Kidney (tissue), 14 donors: ENCODE results near the gene SPNS1. TPM values are rescaled to one million over a fixed set of nuclear protein-coding genes. Genes with fewer than 3 reads are reported as not detected.

ENCODE experiments used
- DNase-seq, 5 donors: peaks; one replicate each; pipeline ENCODE4 v3.0.0-alpha.2; 2013 to 2020
- FAIRE-seq: peaks from 2 replicates; lab custom pipeline; 2012; peaks lifted over from hg19 to GRCh38; lab: Jason Lieb, UNC
- H3K27ac ChIP-seq, 2 donors: one replicate each; pipeline ENCODE4 v1.7.0; 2013; ENCODE audit warnings: low read depth in 2 of 2, low read length in 2 of 2, inconsistent platforms in 1 of 2
- H3K27me3 ChIP-seq: one replicate; pipeline ENCODE4 v1.7.1; 2013; ENCODE audit warnings: low read length, inconsistent platforms; ENCODE audit not compliant: control insufficient read depth, insufficient read depth
- H3K36me3 ChIP-seq, 3 donors: one replicate each; pipeline versions ENCODE4 v1.7.0 to v1.7.1; 2013; ENCODE audit warnings: low read length in 3 of 3, control low read depth in 1 of 3, inconsistent platforms in 1 of 3; ENCODE audit not compliant: insufficient read depth in 3 of 3, control insufficient read depth in 2 of 3
- H3K4me1 ChIP-seq, 3 donors: one replicate each; pipeline versions ENCODE4 v1.7.0 to v1.7.1; 2013; ENCODE audit warnings: low read length in 3 of 3, inconsistent platforms in 1 of 3, low read depth in 1 of 3; ENCODE audit not compliant: control insufficient read depth in 2 of 3, insufficient read depth in 2 of 3
- H3K4me3 ChIP-seq, 3 donors: one replicate each; pipeline versions ENCODE4 v1.7.0 to v1.8.1; 2013; ENCODE audit warnings: low read length in 3 of 3, control low read depth in 1 of 3, inconsistent platforms in 1 of 3
- H3K9ac ChIP-seq, 3 donors: one replicate each; pipeline versions ENCODE4 v1.7.0 to v1.7.1; 2013; ENCODE audit warnings: low read length in 3 of 3, control low read depth in 1 of 3, inconsistent platforms in 1 of 3
- H3K9me3 ChIP-seq, 3 donors: one replicate each; pipeline versions ENCODE4 v1.7.0 to v1.7.1; 2013; ENCODE audit warnings: low read length in 3 of 3, control low read depth in 1 of 3, inconsistent platforms in 1 of 3; ENCODE audit not compliant: control insufficient read depth in 2 of 3, insufficient read depth in 1 of 3
- CTCF ChIP-seq: IDR thresholded peaks from 3 replicates; pipeline ENCODE4 v1.5.1; 2012; ENCODE audit warnings: mild to moderate bottlenecking, moderate library complexity, borderline replicate concordance; ENCODE audit not compliant: insufficient read depth; ENCODE audit errors: extremely low read depth
- intact Hi-C: fragments of 100-400 bp; cut with DNase I; formaldehyde crosslinking; loops from one replicate; pipeline ENCODE4 v1.11.1; 2022
- polyA plus RNA-seq: library from polyadenylated mRNA; stranded (reverse); fragments of 350-450 nt; fragmentation: Illumina TruSeq; extraction: RNeasy Lipid Tissue Mini Kit (QIAGEN cat#74804); gene quantifications from one replicate; pipeline ENCODE4 v1.2.3, GENCODE V29; 2014; ENCODE audit warnings: low read depth, low replicate concordance; ENCODE audit not compliant: insufficient read depth
- total RNA-seq: library from RNA; stranded (reverse); fragmentation: NEBNext Ultra II Directional; extraction: Animal tissue kit (Norgen Biotek cat#: 25700); gene quantifications from one replicate; pipeline ENCODE4 v1.2.1, GENCODE V29; 2021
- donor health status: control.
- donor health status: control.
- donor health status: control.
- donor health status: control.
- donor health status: control.
- donor health status: DM: yes; HTN: yes; CAD: no.
- donor health status: Normal renal cell carcinoma (clear cell type).

The SPNS1 gene
- total and polyA plus RNA-seq, 2 donors from 2014 or later: 34.5 to 38.4 TPM

- no peaks in the 10 kb centered on the region for H3K9me3 ChIP-seq
- H3K4me1 ChIP-seq: peaks cover 3 to 10% (median 5%) of the 10 kb centered on the region in 3 donors
- H3K9ac ChIP-seq: no peak overlapping the region
- no peak overlapping the region for H3K4me3 ChIP-seq
- H3K36me3 ChIP-seq: no peaks in the 10 kb centered on the region
- no peak for DNase-seq
- no peaks in the 10 kb centered on the region for H3K27me3 ChIP-seq
- TF ChIP-seq CTCF: no peak
- H3K27ac ChIP-seq: no peak overlapping the region
- intact Hi-C loops: no loop called here
- FAIRE-seq: no peak
These were observed 46.8 kb upstream of the SPNS1 start for GRCh38 chr16:28927815-28928214.

GRCh38 chr16:28930203-28930602 is 44.4 kb upstream of the SPNS1 start:
- Histone ChIP-seq H3K36me3 (no peaks in the 10 kb centered on the region), H3K9me3 (no peaks in the 10 kb centered on the region), H3K27me3 (no peaks in the 10 kb centered on the region), H3K4me3 (no peak overlapping the region), H3K9ac (no peak overlapping the region), H3K27ac (no peak overlapping the region), H3K4me1 (peaks cover 0 to 2% (median 0%) of the 10 kb centered on the region in 3 donors)
- no peak for DNase-seq
- intact Hi-C loops: no loop called here
- FAIRE-seq: no peak
- no peak for TF ChIP-seq CTCF

- H3K27ac ChIP-seq: no peak overlapping the region
- H3K27me3 ChIP-seq: no peaks in the 10 kb centered on the region
- H3K4me1 ChIP-seq: peaks cover 0 to 2% (median 0%) of the 10 kb centered on the region in 3 donors
- TF ChIP-seq CTCF: no peak
- no peaks in the 10 kb centered on the region for H3K36me3 ChIP-seq
- no peak for FAIRE-seq
- no peak overlapping the region for H3K4me3 ChIP-seq
- no peaks in the 10 kb centered on the region for H3K9me3 ChIP-seq
- no peak overlapping the region for H3K9ac ChIP-seq
- intact Hi-C loops: no loop called here
- DNase-seq: no peak
These were observed 43.9 kb upstream of the SPNS1 start for GRCh38 chr16:28930652-28931051.

GRCh38 chr16:28931801-28932225 is 42.8 kb upstream of the SPNS1 start, which contains the start of gene CD19:
Gene CD19, plus strand, starts transcription at chr16:28931971. Its CDS starts 30 bp downstream, at chr16:28932001.
- DNase-seq (peak in 3 of 5 donors; percentile 29 to 51 (median 51)), FAIRE-seq (no peak)
- H3K4me1 ChIP-seq: no peaks in the 10 kb centered on the region
- no peak within 1 kb of the TSS for H3K27ac ChIP-seq
- no peaks in the 10 kb centered on the region for H3K9me3 ChIP-seq
- H3K9ac ChIP-seq: no peak within 1 kb of the TSS
- no peaks in the 10 kb centered on the region for H3K27me3 ChIP-seq
- no peak within 1 kb of the TSS for H3K4me3 ChIP-seq
- intact Hi-C loops: no loop called here
- no peak for TF ChIP-seq CTCF
- no peaks in the 10 kb centered on the region for H3K36me3 ChIP-seq
